Activated naive CD4-positive, alpha-beta T cell treated with anti-CD3 and anti-CD28 coated beads, Interleukin-2, amount 10 ng/mL, durations not matched to agents 7 days and 5 days (primary cell): Measurements from ENCODE around the gene NT5C2.
"Not testable (repeated sequence)": the region's sequence is repeated elsewhere in the genome, so short reads cannot be mapped to it uniquely, and the experiment has no call there.

Experiments used
- CTCF ChIA-PET: fragments of 350-600 bp; sonication (Branson Sonifier 250); formaldehyde crosslinking; loops from one replicate; lab custom pipeline; 2021; ENCODE audit warnings: antibody characterized with exemption; lab: Charles Lee
- DNase-seq: peaks from one replicate; pipeline ENCODE4 v3.0.0-alpha.2; 2020
- H3K27ac Mint-ChIP-seq: one replicate; pipeline ENCODE4 v1.8.0; 2021; ENCODE audit warnings: mild to moderate bottlenecking, moderate library complexity, mixed read lengths
- H3K27me3 Mint-ChIP-seq: one replicate; pipeline ENCODE4 v1.8.0; 2021; ENCODE audit warnings: mild to moderate bottlenecking, mixed read lengths
- H3K36me3 Mint-ChIP-seq: one replicate; pipeline ENCODE4 v1.8.0; 2021; ENCODE audit warnings: mixed read lengths
- H3K4me1 Mint-ChIP-seq: one replicate; pipeline ENCODE4 v1.8.0; 2021; ENCODE audit warnings: mixed read lengths
- H3K4me3 Mint-ChIP-seq: one replicate; pipeline ENCODE4 v1.8.0; 2021; ENCODE audit warnings: mild to moderate bottlenecking, moderate library complexity, mixed read lengths
- H3K9me3 Mint-ChIP-seq: one replicate; pipeline ENCODE4 v1.8.0; 2021; ENCODE audit warnings: mixed read lengths

NT5C2 gene

DNA sequence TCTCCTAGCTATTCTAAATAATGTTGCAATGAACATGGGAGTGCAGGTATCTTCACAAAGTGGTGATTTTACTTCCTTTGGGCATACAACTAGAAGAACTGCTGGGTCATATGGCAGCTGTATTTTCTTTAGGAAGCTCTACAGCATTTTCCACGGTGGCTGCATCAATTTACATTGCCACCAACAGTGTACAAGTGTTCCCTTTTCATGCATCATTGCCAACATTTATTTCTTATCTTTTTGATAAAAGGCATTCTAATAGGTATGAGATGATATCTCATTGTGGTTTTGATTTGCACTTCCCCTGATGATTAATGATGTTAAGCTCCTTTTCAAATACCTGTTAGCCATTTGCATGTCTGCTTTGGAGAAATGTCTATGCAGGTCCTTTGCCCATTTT lies 52.6 kb downstream of the NT5C2 start:
- Mint-ChIP-seq H3K36me3 (peaks cover 29% of the 10 kb centered on the region), H3K9me3 (peaks cover 3% of the 10 kb centered on the region), H3K4me3 (no peak overlapping the region), H3K27ac (no peak overlapping the region), H3K4me1 (no peaks in the 10 kb centered on the region), H3K27me3 (no peaks in the 10 kb centered on the region)
- CTCF ChIA-PET = interaction anchor here (1.0 kb wide), 1 partner anchor 97 kb away, joined by 3 read pairs; no protein-coding TSS in a partner anchor
- DNase-seq = no peak

DNA sequence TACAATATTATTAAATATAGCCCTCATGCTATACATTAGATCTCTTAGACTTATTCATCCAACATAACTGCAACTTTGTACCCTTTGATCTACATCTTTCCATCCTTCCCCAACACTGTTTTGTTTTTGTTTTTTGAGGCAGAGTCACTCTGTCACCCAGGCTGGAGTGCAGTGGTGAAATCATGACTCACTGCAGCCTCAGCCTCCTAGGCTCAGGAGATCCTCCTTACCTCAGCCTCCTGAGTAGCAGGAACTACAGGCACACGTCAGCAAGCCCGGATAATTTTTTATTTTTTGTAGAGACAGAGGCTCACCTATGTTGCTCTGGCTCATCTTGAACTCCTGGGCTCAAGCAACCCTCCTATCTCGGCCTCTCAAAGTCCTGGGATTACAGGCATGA lies 53.3 kb downstream of the NT5C2 start:
- Mint-ChIP-seq H3K27ac (no peak overlapping the region), H3K9me3 (peaks cover 9% of the 10 kb centered on the region), H3K36me3 (peaks cover 35% of the 10 kb centered on the region), H3K27me3 (no peaks in the 10 kb centered on the region), H3K4me3 (no peak overlapping the region), H3K4me1 (no peaks in the 10 kb centered on the region)
- no peak for DNase-seq
- CTCF ChIA-PET = interaction anchor here (1.0 kb wide), 1 partner anchor 97 kb away, joined by 3 read pairs; no protein-coding TSS in a partner anchor

DNA sequence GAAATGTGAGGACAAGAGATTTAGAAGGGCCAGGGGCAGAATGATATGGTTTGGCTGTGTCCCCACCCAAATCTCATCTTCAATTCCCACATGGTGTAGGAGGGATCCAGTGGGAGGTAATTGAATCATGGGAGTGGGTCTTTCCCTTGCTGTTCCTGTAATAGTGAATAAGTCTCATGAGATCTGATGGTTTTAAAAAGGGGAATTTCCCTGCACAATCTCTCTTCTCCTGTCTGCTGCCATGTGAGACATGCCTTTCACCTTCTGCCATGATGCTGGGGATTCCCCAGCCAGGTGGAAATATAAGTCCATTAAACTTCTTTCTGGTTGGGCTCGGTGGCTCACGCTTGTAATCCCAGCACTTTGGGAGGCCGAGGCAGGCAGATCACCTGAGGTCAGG lies 57.9 kb downstream of the NT5C2 start:
- H3K4me1 Mint-ChIP-seq, H3K4me3 Mint-ChIP-seq, H3K27ac Mint-ChIP-seq, H3K27me3 Mint-ChIP-seq, CTCF ChIA-PET, DNase-seq: not testable (repeated sequence)
- peaks cover 62% of the 10 kb centered on the region for H3K36me3 Mint-ChIP-seq
- H3K9me3 Mint-ChIP-seq = peaks cover 11% of the 10 kb centered on the region

DNA sequence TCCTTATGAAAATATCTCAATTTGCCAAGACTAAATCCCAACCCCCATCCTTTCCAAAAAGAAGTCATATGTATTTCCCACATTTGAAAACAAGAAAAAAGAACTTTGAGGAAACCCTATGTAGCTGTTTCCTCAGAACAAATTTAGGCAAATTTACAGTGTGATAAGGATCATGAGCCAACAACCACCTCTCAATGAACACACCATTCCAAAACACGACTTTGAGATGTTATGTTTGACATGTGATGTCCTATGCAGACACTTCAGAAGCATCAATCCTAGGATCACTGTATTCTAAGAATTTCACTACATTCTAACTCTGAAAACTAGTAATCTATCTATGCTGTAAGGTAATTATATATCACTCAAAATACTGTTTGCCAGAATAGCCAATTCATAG lies 62.2 kb downstream of the NT5C2 start:
- no peak overlapping the region for H3K27ac Mint-ChIP-seq
- peaks cover 48% of the 10 kb centered on the region for H3K36me3 Mint-ChIP-seq
- DNase-seq = no peak
- peaks cover 9% of the 10 kb centered on the region for H3K9me3 Mint-ChIP-seq
- no peaks in the 10 kb centered on the region for H3K27me3 Mint-ChIP-seq
- H3K4me3 Mint-ChIP-seq = no peak overlapping the region
- CTCF ChIA-PET = no interaction called here
- H3K4me1 Mint-ChIP-seq = peaks cover 6% of the 10 kb centered on the region

DNA sequence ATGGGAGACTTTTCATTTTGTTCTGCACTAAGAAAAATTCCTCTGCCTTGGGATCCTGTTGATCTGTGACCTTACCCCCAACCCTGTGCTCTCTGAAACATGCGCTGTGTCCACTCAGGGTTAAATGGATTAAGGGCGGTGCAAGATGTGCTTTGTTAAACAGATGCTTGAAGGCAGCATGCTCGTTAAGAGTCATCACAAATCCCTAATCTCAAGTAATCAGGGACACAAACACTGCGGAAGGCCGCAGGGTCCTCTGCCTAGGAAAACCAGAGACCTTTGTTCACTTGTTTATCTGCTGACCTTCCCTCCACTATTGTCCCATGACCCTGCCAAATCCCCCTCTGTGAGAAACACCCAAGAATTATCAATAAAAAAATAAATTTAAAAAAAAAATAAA lies 62.9 kb downstream of the NT5C2 start:
- DNase-seq, H3K27me3 Mint-ChIP-seq, H3K9me3 Mint-ChIP-seq, CTCF ChIA-PET, H3K27ac Mint-ChIP-seq, H3K4me3 Mint-ChIP-seq: not testable (repeated sequence)
- H3K36me3 Mint-ChIP-seq = peaks cover 46% of the 10 kb centered on the region
- H3K4me1 Mint-ChIP-seq = peaks cover 11% of the 10 kb centered on the region

DNA sequence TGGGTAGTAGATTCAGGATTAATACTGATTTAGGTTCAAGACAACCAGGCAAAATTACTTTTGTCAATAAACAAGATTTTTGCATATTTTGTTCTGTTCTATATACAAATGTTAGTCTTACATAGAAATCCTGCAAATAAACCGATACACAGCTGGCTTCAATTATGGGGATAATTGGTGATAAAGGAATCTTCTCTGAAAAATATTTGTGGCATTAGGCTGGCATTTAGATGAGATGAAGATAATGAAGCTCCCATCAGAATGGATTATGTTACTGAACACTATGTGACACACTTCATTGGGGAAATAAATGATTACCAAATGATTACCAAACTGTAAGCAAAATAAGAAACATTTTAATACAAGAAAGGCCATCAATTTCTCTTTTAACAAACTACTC lies 65.8 kb downstream of the NT5C2 start:
- CTCF ChIA-PET = no interaction called here
- no peaks in the 10 kb centered on the region for H3K9me3 Mint-ChIP-seq
- no peak overlapping the region for H3K27ac Mint-ChIP-seq
- H3K4me3 Mint-ChIP-seq = no peak overlapping the region
- no peaks in the 10 kb centered on the region for H3K27me3 Mint-ChIP-seq
- no peak for DNase-seq
- H3K36me3 Mint-ChIP-seq = peaks cover 28% of the 10 kb centered on the region
- H3K4me1 Mint-ChIP-seq = peaks cover 9% of the 10 kb centered on the region

DNA sequence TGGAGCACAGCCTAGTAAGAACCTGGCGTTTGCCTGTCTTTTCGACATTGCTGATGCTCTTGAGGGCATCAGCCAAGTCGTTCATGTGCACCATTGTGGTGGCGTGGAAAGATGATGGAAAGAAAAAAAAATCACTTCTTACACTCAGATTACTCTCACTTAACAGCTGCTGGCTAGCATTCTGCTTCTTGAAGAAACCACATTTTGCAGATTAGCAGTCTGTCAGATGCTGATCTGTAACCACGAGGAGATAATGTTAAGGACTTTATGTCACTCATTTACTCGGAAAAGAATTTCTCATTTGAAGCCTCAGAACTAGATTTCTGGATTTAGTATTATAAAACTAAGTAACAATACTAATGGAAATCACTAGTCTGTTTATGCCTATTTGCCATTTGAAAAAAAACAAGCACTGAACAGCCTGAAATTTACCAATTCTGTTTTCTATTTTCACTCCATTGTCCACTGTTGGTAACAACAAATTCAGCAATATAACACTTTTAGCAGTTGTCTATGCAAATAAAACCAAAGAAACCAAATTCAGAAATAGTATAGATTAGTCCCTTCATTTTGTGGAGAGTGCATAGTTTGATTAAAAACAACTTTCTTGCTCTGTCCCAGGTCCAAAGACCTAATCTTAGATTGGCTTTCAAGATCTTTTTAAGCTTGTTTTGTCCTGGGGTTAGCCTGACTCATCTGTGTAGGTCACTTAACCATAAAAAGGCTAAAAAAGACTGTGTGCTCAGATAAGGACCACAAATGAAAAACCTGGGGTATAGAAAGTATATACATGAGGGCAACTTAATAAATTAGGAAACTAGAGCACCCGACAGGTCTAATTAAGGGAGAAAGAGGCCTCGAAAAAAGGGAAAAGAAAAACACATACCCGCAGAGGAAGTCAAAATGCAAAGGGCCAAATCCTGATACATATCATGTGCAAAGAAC lies 67.5 kb downstream of the NT5C2 start:
- CTCF ChIA-PET = no interaction called here
- DNase-seq = no peak
- Mint-ChIP-seq H3K27me3 (no peaks in the 10 kb centered on the region), H3K27ac (no peak overlapping the region), H3K9me3 (no peaks in the 10 kb centered on the region), H3K36me3 (peaks cover 16% of the 10 kb centered on the region), H3K4me1 (peaks cover 9% of the 10 kb centered on the region), H3K4me3 (no peak overlapping the region)

DNA sequence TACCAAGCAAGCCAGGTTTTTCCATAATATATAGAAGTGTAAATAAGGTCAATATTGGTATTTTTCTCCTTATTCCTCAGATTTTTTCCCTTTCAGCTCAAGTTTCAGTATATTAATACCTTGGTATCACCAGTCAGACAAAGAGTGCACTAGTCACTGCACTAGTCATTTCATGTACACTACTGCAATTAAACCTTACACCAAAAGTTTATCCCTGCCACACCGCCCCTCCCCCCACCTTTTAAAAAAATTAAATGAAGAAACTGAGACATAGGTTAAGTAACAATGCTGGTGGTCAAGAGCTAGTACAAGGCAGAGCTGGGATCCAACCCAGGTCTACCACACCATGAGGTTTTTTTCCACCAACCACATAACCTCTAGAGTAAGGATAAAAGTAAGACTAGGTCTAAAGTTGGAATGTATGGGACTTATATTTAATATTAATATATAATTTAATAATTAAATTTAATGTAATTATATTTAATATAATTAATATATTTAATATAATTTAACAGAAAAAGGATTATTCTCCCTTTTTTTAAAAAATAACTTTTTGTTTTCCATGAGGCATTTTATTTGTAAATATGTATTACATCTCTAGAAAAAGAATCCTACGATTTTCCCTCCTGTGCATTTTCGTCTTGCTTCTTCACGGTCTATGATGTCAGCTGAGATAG lies 68.5 kb downstream of the NT5C2 start:
- Mint-ChIP-seq H3K9me3 (no peaks in the 10 kb centered on the region), H3K27ac (no peak overlapping the region), H3K27me3 (no peaks in the 10 kb centered on the region), H3K36me3 (peaks cover 15% of the 10 kb centered on the region), H3K4me1 (peaks cover 9% of the 10 kb centered on the region), H3K4me3 (no peak overlapping the region)
- CTCF ChIA-PET = interaction anchor here (1.2 kb wide), 1 partner anchor 50 kb away, joined by 4 read pairs; no protein-coding TSS in a partner anchor
- DNase-seq = no peak

DNA sequence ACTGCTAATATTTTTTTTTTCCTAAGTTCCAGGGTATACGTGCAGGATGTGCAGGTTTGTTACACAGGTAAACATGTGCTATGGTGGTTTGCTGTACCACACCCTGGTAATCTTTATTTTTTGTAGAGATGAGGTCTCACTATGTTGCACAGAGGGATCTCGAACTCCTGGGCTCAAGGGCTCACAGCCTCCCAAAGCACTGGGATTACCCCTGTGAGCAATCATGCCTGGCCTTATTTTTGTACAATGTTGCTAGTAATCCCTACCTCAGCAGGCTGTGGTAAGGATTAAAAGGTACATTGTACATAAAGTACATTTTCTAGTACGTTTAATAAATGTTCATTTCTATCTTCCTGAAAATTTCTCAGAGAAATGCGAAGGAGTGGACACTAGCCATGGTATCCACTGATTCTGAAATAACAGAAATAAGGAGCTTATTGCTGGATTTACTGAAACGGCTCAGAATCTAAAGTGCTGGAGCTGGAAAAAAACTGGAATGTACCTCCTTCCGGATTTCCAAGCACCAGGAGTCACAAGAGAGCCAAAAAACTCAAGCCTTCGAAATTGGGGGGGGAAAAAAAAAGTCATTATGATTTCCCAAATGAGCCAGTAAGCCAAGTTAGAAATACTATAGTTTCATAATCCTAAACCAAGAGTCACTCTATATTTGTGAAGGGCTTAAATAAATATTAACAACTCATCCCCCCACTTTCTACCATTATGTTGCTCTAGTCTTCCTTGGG lies 69.6 kb downstream of the NT5C2 start:
- DNase-seq = no peak
- Mint-ChIP-seq H3K36me3 (peaks cover 15% of the 10 kb centered on the region), H3K27ac (no peak overlapping the region), H3K27me3 (no peaks in the 10 kb centered on the region), H3K9me3 (no peaks in the 10 kb centered on the region), H3K4me1 (peaks cover 9% of the 10 kb centered on the region), H3K4me3 (no peak overlapping the region)
- CTCF ChIA-PET = interaction anchor here (1.2 to 2.1 kb wide), 2 partner anchors 51 to 121 kb away, joined by 4 to 5 read pairs; no protein-coding TSS in a partner anchor

DNA sequence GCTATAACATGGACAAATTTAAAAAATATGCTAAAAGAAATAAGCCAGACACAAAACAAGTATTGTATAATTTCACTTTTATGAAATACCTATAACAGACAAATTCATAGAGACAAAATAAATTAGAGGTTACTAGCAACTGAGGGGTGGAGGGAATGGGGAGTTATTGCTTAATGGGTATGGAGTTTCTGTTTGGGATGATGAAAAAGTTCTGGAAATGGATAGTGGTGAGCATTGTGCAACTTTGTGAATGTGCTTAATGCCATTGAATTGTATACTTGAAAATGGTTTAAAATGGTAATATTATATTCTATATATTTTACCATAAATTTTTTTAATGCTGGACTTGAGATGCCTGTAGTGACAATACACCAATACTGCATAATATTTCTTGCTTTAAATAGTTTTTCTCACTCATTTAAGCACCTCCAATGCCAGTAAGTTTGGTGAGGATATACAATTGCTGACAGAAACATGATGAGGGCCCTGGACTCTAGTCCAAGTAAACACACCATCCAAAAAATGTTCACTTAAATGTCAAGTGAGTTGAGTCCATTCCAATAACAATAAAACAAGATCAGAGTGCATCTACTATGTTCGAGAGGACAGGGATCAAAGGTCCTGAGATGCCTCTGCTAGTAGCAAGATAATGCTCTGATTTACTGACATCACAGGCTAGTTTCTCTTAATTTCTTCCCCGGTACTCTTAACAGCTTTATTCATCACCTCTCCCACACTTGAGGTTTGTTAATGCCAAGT lies 71.9 kb downstream of the NT5C2 start:
- no peak for DNase-seq
- Mint-ChIP-seq H3K36me3 (peaks cover 11% of the 10 kb centered on the region), H3K4me1 (peaks cover 9% of the 10 kb centered on the region), H3K27ac (no peak overlapping the region), H3K27me3 (no peaks in the 10 kb centered on the region), H3K9me3 (no peaks in the 10 kb centered on the region), H3K4me3 (no peak overlapping the region)
- CTCF ChIA-PET = interaction anchor here (2.1 kb wide), 1 partner anchor 124 kb away, joined by 5 read pairs; no protein-coding TSS in a partner anchor

DNA sequence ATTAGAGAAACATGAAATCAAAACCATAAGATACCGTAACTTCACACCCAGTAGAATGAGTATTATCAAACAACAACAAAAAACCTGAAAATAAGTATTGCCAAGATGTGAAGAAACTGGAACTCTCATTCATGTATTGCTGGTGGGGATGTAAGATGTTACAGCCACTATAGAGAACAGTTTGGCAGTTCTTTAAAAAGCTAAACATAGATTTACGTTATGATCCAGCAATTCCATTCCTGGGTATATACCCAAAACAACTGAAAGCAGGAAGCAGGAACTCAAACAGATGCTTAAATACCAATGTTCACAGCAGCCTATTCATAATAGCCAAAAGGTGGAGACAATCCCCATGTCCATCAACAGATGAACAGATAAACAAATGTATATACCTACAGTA lies 72.5 kb downstream of the NT5C2 start:
- H3K9me3 Mint-ChIP-seq = no peaks in the 10 kb centered on the region
- peaks cover 8% of the 10 kb centered on the region for H3K36me3 Mint-ChIP-seq
- H3K27ac Mint-ChIP-seq = no peak overlapping the region
- CTCF ChIA-PET = no interaction called here
- no peak overlapping the region for H3K4me3 Mint-ChIP-seq
- H3K4me1 Mint-ChIP-seq = peaks cover 5% of the 10 kb centered on the region
- no peaks in the 10 kb centered on the region for H3K27me3 Mint-ChIP-seq
- no peak for DNase-seq

DNA sequence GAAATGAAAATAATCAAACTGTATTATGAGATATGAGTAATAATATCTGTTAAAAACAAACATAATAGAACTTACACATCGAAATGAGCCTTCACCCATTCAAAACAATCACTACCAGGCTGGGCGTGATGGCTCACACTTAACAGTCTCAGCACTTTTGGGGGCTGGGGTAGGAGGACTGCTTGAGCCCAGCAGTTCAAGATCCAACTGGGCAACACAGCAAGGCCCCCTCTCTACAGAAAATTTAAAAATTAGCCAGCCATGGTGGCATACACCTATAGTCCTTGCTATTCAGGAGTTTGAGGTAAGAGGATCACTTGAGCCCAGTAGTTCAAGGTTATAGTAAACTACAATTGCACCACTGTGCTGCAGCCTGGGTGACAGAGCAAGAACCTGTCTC lies 75.8 kb downstream of the NT5C2 start:
- no peaks in the 10 kb centered on the region for H3K27me3 Mint-ChIP-seq
- DNase-seq = no peak
- H3K4me1 Mint-ChIP-seq = no peaks in the 10 kb centered on the region
- no peaks in the 10 kb centered on the region for H3K9me3 Mint-ChIP-seq
- CTCF ChIA-PET = no interaction called here
- no peak overlapping the region for H3K27ac Mint-ChIP-seq
- no peak overlapping the region for H3K4me3 Mint-ChIP-seq
- peaks cover 2% of the 10 kb centered on the region for H3K36me3 Mint-ChIP-seq

DNA sequence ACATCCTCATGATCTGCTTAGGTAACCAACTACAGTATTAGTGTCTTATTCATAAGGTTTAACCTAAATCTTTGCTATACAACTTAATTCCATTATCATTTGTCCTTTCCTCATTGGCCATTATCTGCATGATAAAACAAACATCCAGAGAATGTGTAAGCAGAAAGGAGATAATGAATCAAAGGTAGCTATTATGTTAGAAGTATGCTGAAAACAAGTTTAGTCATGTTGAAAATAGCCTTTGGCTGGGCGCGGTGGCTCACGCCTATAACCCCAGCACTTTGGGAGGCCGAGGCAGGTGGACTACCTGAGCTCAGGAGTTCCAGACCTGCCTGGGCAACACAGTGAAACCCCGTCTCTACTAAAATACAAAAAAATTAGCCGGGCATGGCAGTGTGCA lies 78.2 kb downstream of the NT5C2 start:
- H3K4me3 Mint-ChIP-seq = no peak overlapping the region
- no peaks in the 10 kb centered on the region for H3K9me3 Mint-ChIP-seq
- H3K36me3 Mint-ChIP-seq = peaks cover 11% of the 10 kb centered on the region
- no peaks in the 10 kb centered on the region for H3K27me3 Mint-ChIP-seq
- H3K4me1 Mint-ChIP-seq = no peaks in the 10 kb centered on the region
- no peak for DNase-seq
- no peak overlapping the region for H3K27ac Mint-ChIP-seq
- CTCF ChIA-PET = no interaction called here
